Measurements from ENCODE around the gene TSGA10IP. TPM values are rescaled to one million over a fixed set of nuclear protein-coding genes. Genes with fewer than 3 reads are reported as not detected.

Gene TSGA10IP
- total and polyA plus RNA-seq, 12 donors, result 0.03 to 0.33 (median 0.28) TPM; not detected in 8

DNA sequence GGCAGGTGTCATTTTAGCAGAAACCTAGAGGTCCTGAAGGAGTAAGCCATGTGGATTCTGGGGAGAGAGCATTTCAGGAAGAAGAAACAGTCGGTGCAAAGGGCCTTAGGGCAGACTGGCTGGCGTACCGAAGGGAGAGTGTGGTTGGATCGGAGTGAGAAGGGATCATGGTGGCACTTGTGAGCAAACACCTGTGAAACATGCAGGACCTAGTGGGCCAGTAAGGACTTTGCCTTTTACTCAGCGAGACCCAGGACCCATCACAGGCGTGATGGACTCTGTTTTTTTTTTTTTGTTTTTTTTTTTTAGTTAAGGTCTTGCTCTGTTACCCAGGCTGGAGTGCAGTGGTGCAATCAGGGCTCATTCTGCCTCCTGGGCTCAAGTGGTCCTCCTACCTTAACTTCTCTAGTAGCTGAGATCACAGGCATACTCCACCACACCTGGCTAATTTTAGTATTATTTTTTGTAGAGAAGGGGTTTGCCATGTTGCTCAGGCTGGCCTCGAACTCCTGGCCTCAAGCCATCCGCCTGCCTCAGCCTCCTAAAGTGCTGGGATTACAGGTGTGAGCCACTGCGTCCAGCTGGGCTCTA, 3.5 kb upstream of the TSGA10IP start:
- no peaks in the 10 kb centered on the region for H3K9me3 ChIP-seq (replicated peaks in 1 of 3)
- WGBS, 4 donors, result 71 to 78% (median 75%) methylated on average over 9 of the region's 9 CpGs
- H3K4me3 ChIP-seq, result no peak overlapping the region
- no peak for TF ChIP-seq POLR2A (IDR thresholded peaks at IDR 0.05)
- TF ChIP-seq, protein P1, sequence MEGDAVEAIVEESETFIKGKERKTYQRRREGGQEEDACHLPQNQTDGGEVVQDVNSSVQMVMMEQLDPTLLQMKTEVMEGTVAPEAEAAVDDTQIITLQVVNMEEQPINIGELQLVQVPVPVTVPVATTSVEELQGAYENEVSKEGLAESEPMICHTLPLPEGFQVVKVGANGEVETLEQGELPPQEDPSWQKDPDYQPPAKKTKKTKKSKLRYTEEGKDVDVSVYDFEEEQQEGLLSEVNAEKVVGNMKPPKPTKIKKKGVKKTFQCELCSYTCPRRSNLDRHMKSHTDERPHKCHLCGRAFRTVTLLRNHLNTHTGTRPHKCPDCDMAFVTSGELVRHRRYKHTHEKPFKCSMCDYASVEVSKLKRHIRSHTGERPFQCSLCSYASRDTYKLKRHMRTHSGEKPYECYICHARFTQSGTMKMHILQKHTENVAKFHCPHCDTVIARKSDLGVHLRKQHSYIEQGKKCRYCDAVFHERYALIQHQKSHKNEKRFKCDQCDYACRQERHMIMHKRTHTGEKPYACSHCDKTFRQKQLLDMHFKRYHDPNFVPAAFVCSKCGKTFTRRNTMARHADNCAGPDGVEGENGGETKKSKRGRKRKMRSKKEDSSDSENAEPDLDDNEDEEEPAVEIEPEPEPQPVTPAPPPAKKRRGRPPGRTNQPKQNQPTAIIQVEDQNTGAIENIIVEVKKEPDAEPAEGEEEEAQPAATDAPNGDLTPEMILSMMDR (IDR thresholded peaks at IDR 0.05), result no peak
- no peaks in the 10 kb centered on the region for H3K36me3 ChIP-seq (replicated peaks in 1 of 2)
- no peak for DNase-seq
- intact Hi-C loops (cut with DNase I), result no loop called here
- no peaks in the 10 kb centered on the region for H3K27me3 ChIP-seq
- H3K4me1 ChIP-seq (replicated peaks in 1 of 2), result no peaks in the 10 kb centered on the region
- H3K27ac ChIP-seq, result peak overlapping the region in 2 of 5 donors; percentile 40 to 81

DNA sequence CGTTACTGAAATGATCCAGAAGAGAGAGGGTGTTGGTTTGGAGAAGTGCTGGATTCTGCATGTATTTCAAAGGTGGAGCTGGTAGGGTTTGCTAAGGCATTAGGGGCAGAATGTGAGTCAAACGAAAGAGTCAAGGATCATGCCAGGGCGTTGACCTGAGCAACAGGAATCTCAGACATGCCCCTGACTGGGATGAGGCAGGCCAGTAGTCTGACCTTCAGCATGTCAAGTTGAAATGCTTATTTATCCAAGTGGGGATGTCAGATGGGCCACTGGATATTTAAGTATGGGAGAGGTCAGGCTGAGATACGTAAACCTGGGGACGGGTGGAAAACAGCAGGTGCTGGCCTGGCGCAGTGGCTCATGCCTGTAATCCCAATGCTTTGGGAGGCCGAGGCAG, 2.7 kb upstream of the TSGA10IP start:
- Histone ChIP-seq H3K27me3 (no peaks in the 10 kb centered on the region), H3K4me3 (no peak overlapping the region), H3K9me3 (replicated peaks in 1 of 3) (no peaks in the 10 kb centered on the region), H3K4me1 (replicated peaks in 1 of 2) (no peaks in the 10 kb centered on the region), H3K36me3 (replicated peaks in 1 of 2) (no peaks in the 10 kb centered on the region), H3K27ac (no peak overlapping the region)
- WGBS, 4 donors, result 60 to 73% (median 66%) methylated on average over 7 of the region's 7 CpGs
- DNase-seq, result peak in 3 of 7 donors; percentile 48 to 67 (median 57)
- intact Hi-C loops (cut with DNase I), result no loop called here
- no peak for TF ChIP-seq POLR2A (IDR thresholded peaks at IDR 0.05)
- TF ChIP-seq, protein P1 (IDR thresholded peaks at IDR 0.05), result no peak

DNA sequence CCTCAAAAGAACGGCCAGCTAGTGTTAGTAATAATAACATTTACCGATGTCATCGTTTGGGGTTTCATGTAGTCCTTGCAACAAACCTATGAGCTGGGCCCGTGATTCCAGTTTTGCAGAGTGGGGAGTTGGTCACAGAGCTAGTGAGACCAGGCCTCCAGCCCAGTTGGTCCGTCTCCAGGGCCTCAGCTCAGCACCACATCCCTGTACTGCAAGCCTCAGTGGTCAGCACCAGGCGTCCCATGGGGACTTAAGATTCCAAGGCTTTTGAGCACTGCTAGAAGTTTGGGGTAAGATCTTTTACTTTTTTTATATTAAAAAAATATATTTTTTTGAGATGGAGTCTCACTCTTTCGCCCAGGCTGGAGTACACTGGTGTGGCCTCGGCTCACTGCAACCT, 1.1 kb upstream of the TSGA10IP start:
- WGBS, 4 donors, result 88 to 93% (median 90%) methylated on average over 8 of the region's 8 CpGs
- H3K4me1 ChIP-seq (replicated peaks in 1 of 2), result no peaks in the 10 kb centered on the region
- no peaks in the 10 kb centered on the region for H3K9me3 ChIP-seq (replicated peaks in 1 of 3)
- no peaks in the 10 kb centered on the region for H3K36me3 ChIP-seq (replicated peaks in 1 of 2)
- no peak overlapping the region for H3K27ac ChIP-seq
- H3K27me3 ChIP-seq, result no peaks in the 10 kb centered on the region
- DNase-seq, result no peak
- TF ChIP-seq POLR2A (IDR thresholded peaks at IDR 0.05), result no peak
- TF ChIP-seq, protein P1 (IDR thresholded peaks at IDR 0.05), result no peak
- intact Hi-C loops (cut with DNase I), result no loop called here
- H3K4me3 ChIP-seq, result no peak overlapping the region

DNA sequence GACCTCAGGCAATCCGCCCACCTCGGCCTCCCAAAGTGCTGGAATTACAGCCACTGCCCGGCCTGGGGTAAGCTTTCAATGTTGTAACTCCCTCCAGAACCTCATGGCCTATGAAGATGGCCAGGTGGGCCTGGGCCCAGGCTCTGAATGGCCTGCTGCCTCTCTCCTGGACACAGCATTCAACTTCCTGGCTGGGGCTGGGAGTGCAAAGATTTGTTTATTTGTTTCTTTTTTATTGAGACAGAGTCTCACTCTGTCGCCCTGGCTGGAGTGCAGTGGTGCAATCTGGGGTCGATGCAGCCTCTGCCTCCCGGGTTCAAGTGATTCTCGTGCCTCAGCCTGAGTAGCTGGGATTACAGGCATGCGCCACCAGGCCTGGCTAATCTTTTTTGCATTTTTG, 513 bp upstream of the TSGA10IP start:
- intact Hi-C loops (cut with DNase I), result no loop called here
- TF ChIP-seq POLR2A (IDR thresholded peaks at IDR 0.05), result no peak
- TF ChIP-seq, protein P1 (IDR thresholded peaks at IDR 0.05), result no peak
- Histone ChIP-seq H3K27ac (no peak overlapping the region), H3K36me3 (replicated peaks in 1 of 2) (no peaks in the 10 kb centered on the region), H3K27me3 (no peaks in the 10 kb centered on the region), H3K4me1 (replicated peaks in 1 of 2) (no peaks in the 10 kb centered on the region), H3K9me3 (replicated peaks in 1 of 3) (no peaks in the 10 kb centered on the region), H3K4me3 (no peak overlapping the region)
- 67 to 87% (median 83%) methylated on average over 6 to 8 of the region's 8 CpGs for WGBS, 4 donors
- DNase-seq, result no peak
